Endothelial cell of umbilical vein (primary cell): ENCODE measurements around the gene RYR2. TPM values are rescaled to one million over a fixed set of nuclear protein-coding genes. Genes with fewer than 3 reads are reported as not detected.

Source experiments
- BruUV-seq: library from RNA; stranded (reverse); fragments of 400-500 nt; replicated peaks from 2 replicates; lab custom pipeline; 2021; lab: Mats Ljungman, UMichigan
- CTCF ChIA-PET: fragments of 300-600, 350-600 bp; sonication (Branson Sonifier 250); formaldehyde crosslinking; loops from one replicate; lab custom pipeline; 2021; ENCODE audit warnings: antibody characterized with exemption, inconsistent platforms; lab: Charles Lee
- POLR2A ChIA-PET: fragments of 300-600, 350-600 bp; sonication (Branson Sonifier 250); formaldehyde crosslinking; loops from one replicate; lab custom pipeline; 2021; ENCODE audit warnings: antibody characterized with exemption, inconsistent platforms; lab: Charles Lee
- DNase-seq: peaks from one replicate; pipeline ENCODE4 v3.0.0-alpha.2; 2011; ENCODE audit warnings: low read depth, low spot score
- FAIRE-seq: peaks from 2 replicates; lab custom pipeline; 2011; peaks lifted over from hg19 to GRCh38; lab: Jason Lieb, UNC
- H2AFZ ChIP-seq: 2 replicates; pipeline ENCODE4 v1.6.0; 2012; ENCODE audit warnings: low read depth, low read length, control low read depth, inconsistent platforms
- H3K27ac ChIP-seq: 2 replicates; pipeline ENCODE4 v1.5.1; 2011; ENCODE audit warnings: low read depth, mild to moderate bottlenecking, control low read depth, low read length, moderate library complexity; ENCODE audit not compliant: insufficient read depth
- H3K27me3 ChIP-seq, 2 experiments: 2 replicates each; pipeline versions ENCODE4 v1.6.0 to v1.6.1; 2011; ENCODE audit warnings: low read length in 2 of 2, mixed read lengths in 1 of 2; ENCODE audit not compliant: control insufficient read depth in 2 of 2, insufficient read depth in 2 of 2
- H3K36me3 ChIP-seq, 2 experiments: 2 replicates in 1 of 2; 3 replicates in 1 of 2; pipeline ENCODE4 v1.5.1; 2011; ENCODE audit warnings: low read length in 2 of 2, mild to moderate bottlenecking in 1 of 2, moderate library complexity in 1 of 2; ENCODE audit not compliant: control insufficient read depth in 2 of 2, insufficient read depth in 2 of 2; ENCODE audit errors: extremely low read depth in 1 of 2
- H3K4me1 ChIP-seq: 3 replicates; pipeline ENCODE4 v1.5.1; 2011; ENCODE audit warnings: mild to moderate bottlenecking, low read length; ENCODE audit not compliant: control insufficient read depth, insufficient read depth; ENCODE audit errors: extremely low read depth
- H3K4me2 ChIP-seq: 2 replicates; pipeline ENCODE4 v1.6.1; 2011; ENCODE audit warnings: low read length, control low read depth, mixed read lengths; ENCODE audit not compliant: insufficient read depth
- H3K4me3 ChIP-seq, 3 experiments: fragments of 200-600 bp in 1 of 3; sonication (generic), shearing (Covaris generic) in 1 of 3; replicated peaks in 1 of 3; 2 replicates each; pipeline ENCODE4 v1.5.1; 2011 to 2016; ENCODE audit warnings: control low read depth in 3 of 3, low read length in 3 of 3, mild to moderate bottlenecking in 2 of 3, inconsistent platforms in 1 of 3, low read depth in 1 of 3, moderate library complexity in 1 of 3; ENCODE audit not compliant: insufficient read depth in 1 of 3
- H3K79me2 ChIP-seq: 2 replicates; pipeline ENCODE4 v1.6.0; 2012; ENCODE audit warnings: low read length, inconsistent platforms; ENCODE audit not compliant: control insufficient read depth, insufficient read depth
- H3K9ac ChIP-seq: replicated peaks from 2 replicates; pipeline ENCODE3; 2011; ENCODE audit warnings: low read length, control low read depth; ENCODE audit not compliant: insufficient read depth; ENCODE audit errors: extremely low read depth
- H3K9me1 ChIP-seq: replicated peaks from 3 replicates; pipeline ENCODE4 v1.6.0; 2011; ENCODE audit warnings: mild to moderate bottlenecking, low read length; ENCODE audit not compliant: control insufficient read depth, insufficient read depth; ENCODE audit errors: extremely low read depth
- H3K9me3 ChIP-seq: replicated peaks from 2 replicates; pipeline ENCODE4 v1.5.1; 2012; ENCODE audit warnings: low read length, inconsistent platforms; ENCODE audit not compliant: control insufficient read depth, insufficient read depth
- H4K20me1 ChIP-seq: replicated peaks from 2 replicates; pipeline ENCODE3; 2011; ENCODE audit warnings: mild to moderate bottlenecking, low read length; ENCODE audit not compliant: control insufficient read depth, insufficient read depth; ENCODE audit errors: extremely low read depth
- CTCF ChIP-seq, 2 donors: IDR thresholded peaks; 1 replicate in 1 of 2; 2 replicates in 1 of 2; pipeline ENCODE4 v1.5.1; 2011; ENCODE audit warnings: low read length in 2 of 2, mild to moderate bottlenecking in 2 of 2, moderate library complexity in 2 of 2, control low read depth in 1 of 2, inconsistent platforms in 1 of 2, low read depth in 1 of 2; ENCODE audit not compliant: insufficient read depth in 1 of 2; ENCODE audit errors: extremely low read depth in 1 of 2
- EZH2 ChIP-seq: IDR thresholded peaks from 2 replicates; pipeline ENCODE4 v1.6.1; 2012; ENCODE audit warnings: borderline replicate concordance, low read depth, mild to moderate bottlenecking, moderate library complexity, low read length, inconsistent platforms; ENCODE audit not compliant: severe bottlenecking
- FOS ChIP-seq: IDR thresholded peaks from 2 replicates; pipeline ENCODE4 v1.6.1; 2011; ENCODE audit warnings: mild to moderate bottlenecking, low read length, moderate library complexity, borderline replicate concordance; ENCODE audit not compliant: insufficient read depth
- GATA2 ChIP-seq: IDR thresholded peaks from 2 replicates; pipeline ENCODE4 v1.7.0; 2011; ENCODE audit warnings: low read depth, mild to moderate bottlenecking, moderate library complexity, mixed read lengths, low read length; ENCODE audit not compliant: insufficient read length, insufficient read depth
- JUN ChIP-seq: IDR thresholded peaks from 2 replicates; pipeline ENCODE4 v1.6.1; 2011; ENCODE audit warnings: borderline replicate concordance, low read depth; ENCODE audit not compliant: insufficient read length, insufficient read depth
- MAX ChIP-seq: IDR thresholded peaks from 2 replicates; pipeline ENCODE4 v1.6.1; 2011; ENCODE audit not compliant: insufficient read depth, insufficient read length
- MYC ChIP-seq: IDR thresholded peaks from one replicate; pipeline ENCODE4 v1.6.1; 2011; ENCODE audit warnings: mild to moderate bottlenecking, low read depth, low read length
- POLR2A ChIP-seq: IDR thresholded peaks from 2 replicates; pipeline ENCODE4 v1.6.1; 2012; ENCODE audit warnings: low read depth, mild to moderate bottlenecking, control low read depth, low read length
- POLR2AphosphoS5 ChIP-seq: IDR thresholded peaks from 2 replicates; pipeline ENCODE4 v1.6.1; 2012; ENCODE audit warnings: low read depth, mild to moderate bottlenecking, control low read depth, low read length, moderate library complexity; ENCODE audit not compliant: insufficient read depth
- dilution Hi-C: fragments of 300-500 bp; cut with MboI; formaldehyde crosslinking; loops from one replicate; pipeline ENCODE4 v1.15.0; 2019; ENCODE audit warnings: low sequenced_read_pairs; ENCODE audit not compliant: extremely low pct_ligation_motif_present
- intact Hi-C: fragments of 100-400 bp; cut with micrococcal nuclease; formaldehyde crosslinking; loops from one replicate; pipeline ENCODE4 v1.10.0; 2022
- polyA plus RNA-seq, 4 experiments: library from polyadenylated mRNA; depleted of rRNA in 3 of 4; stranded (reverse) in 3 of 4; unstranded in 1 of 4; fragments of >200 nt; gene quantifications; 2 replicates each; pipeline versions ENCODE4 v1.2.1 to v1.2.3, GENCODE V29; 2011 to 2012; ENCODE audit warnings: missing spikeins in 1 of 4
- total RNA-seq: library from RNA; stranded (reverse); gene quantifications from 2 replicates; pipeline ENCODE4 v1.2.3, GENCODE V29; 2021

Gene RYR2
- total and polyA plus RNA-seq, 2 donors (not counting 3 experiments of a cell fraction or from before 2014, with no cell fraction given): not detected

- ChIA-PET POLR2A (no interaction called here), CTCF (no interaction called here)
- dilution Hi-C loops: no loop called here
- Histone ChIP-seq H3K36me3 (no peaks in the 10 kb centered on the region), H3K27me3 (no peaks in the 10 kb centered on the region), H3K4me2 (no peak overlapping the region), H3K9me3 (peaks cover 3% of the 10 kb centered on the region), H3K79me2 (no peaks in the 10 kb centered on the region), H4K20me1 (no peaks in the 10 kb centered on the region), H3K4me1 (no peaks in the 10 kb centered on the region), H3K9ac (no peak overlapping the region), H3K9me1 (no peaks in the 10 kb centered on the region), H2AFZ (no peak overlapping the region), H3K4me3 (no peak overlapping the region), H3K27ac (no peak overlapping the region)
- FAIRE-seq: no peak
- intact Hi-C loops: no loop called here
- no peak for DNase-seq
- no TSS peak for BruUV-seq
- no peak for TF ChIP-seq GATA2
- no peak for TF ChIP-seq MAX
- TF ChIP-seq CTCF (IDR thresholded peaks at IDR 0.05; ENCODE audit: extremely low read depth in 1 of 2, insufficient read depth in 1 of 2, low read depth in 1 of 2, low read length in 2 of 2): no peak
- no peak for TF ChIP-seq MYC
- TF ChIP-seq POLR2AphosphoS5: no peak
- no peak for TF ChIP-seq JUN
- no peak for TF ChIP-seq POLR2A
- TF ChIP-seq FOS: no peak
- no peak for TF ChIP-seq EZH2
Measured at GRCh38 chr1:237249120-237249519, 207.1 kb downstream of the RYR2 start.
